ENCODE results near the gene JPH3.
"Not testable (repeated sequence)": the region's sequence is repeated elsewhere in the genome, so short reads cannot be mapped to it uniquely, and the experiment has no call there.

The JPH3 gene

GRCh38 chr16:87575027-87575804 lies 27.1 kb upstream of the JPH3 start:
- no peak for DNase-seq (ENCODE audit: low read depth in 2 of 2)

- DNase-seq (ENCODE audit: low read depth in 2 of 2): no peak
These were observed 26.1 kb upstream of the JPH3 start for GRCh38 chr16:87576171-87576570.

- not testable (repeated sequence) for DNase-seq (ENCODE audit: low read depth in 2 of 2)
These were observed 24.0 kb upstream of the JPH3 start for GRCh38 chr16:87578142-87578930.

- no peak for DNase-seq (ENCODE audit: low read depth in 2 of 2)
These were observed 22.6 kb upstream of the JPH3 start for GRCh38 chr16:87579691-87580090.

- DNase-seq (ENCODE audit: low read depth in 2 of 2): no peak
These were observed 21.4 kb upstream of the JPH3 start for GRCh38 chr16:87580855-87581261.

GRCh38 chr16:87581857-87582215 lies 20.5 kb upstream of the JPH3 start:
- no peak for DNase-seq (ENCODE audit: low read depth in 2 of 2)

GRCh38 chr16:87582216-87582965 lies 19.9 kb upstream of the JPH3 start:
- no peak for DNase-seq (ENCODE audit: low read depth in 2 of 2)

GRCh38 chr16:87582966-87583325 lies 19.4 kb upstream of the JPH3 start:
- DNase-seq (ENCODE audit: low read depth in 2 of 2): no peak

GRCh38 chr16:87583453-87584131 lies 18.7 kb upstream of the JPH3 start:
- no peak for DNase-seq (ENCODE audit: low read depth in 2 of 2)

GRCh38 chr16:87584271-87584670 lies 18.0 kb upstream of the JPH3 start:
- DNase-seq (ENCODE audit: low read depth in 2 of 2): no peak

- DNase-seq (ENCODE audit: low read depth in 2 of 2): no peak
These were observed 17.3 kb upstream of the JPH3 start for GRCh38 chr16:87584975-87585374.

- DNase-seq (ENCODE audit: low read depth in 2 of 2): no peak
These were observed 16.7 kb upstream of the JPH3 start for GRCh38 chr16:87585442-87586200.

GRCh38 chr16:87586201-87586782 lies 16.0 kb upstream of the JPH3 start:
- no peak for DNase-seq (ENCODE audit: low read depth in 2 of 2)

GRCh38 chr16:87587636-87588035 lies 14.7 kb upstream of the JPH3 start:
- no peak for DNase-seq (ENCODE audit: low read depth in 2 of 2)

- no peak for DNase-seq (ENCODE audit: low read depth in 2 of 2)
These were observed 10.1 kb upstream of the JPH3 start for GRCh38 chr16:87592018-87592712.

- DNase-seq (ENCODE audit: low read depth in 2 of 2): no peak
These were observed 8.5 kb upstream of the JPH3 start for GRCh38 chr16:87593710-87594258.

GRCh38 chr16:87595712-87596111 lies 6.6 kb upstream of the JPH3 start:
- no peak for DNase-seq (ENCODE audit: low read depth in 2 of 2)

GRCh38 chr16:87597324-87597830 lies 4.9 kb upstream of the JPH3 start:
- DNase-seq (ENCODE audit: low read depth in 2 of 2): no peak

GRCh38 chr16:87598431-87598830 lies 3.9 kb upstream of the JPH3 start:
- DNase-seq (ENCODE audit: low read depth in 2 of 2): no peak

- DNase-seq (ENCODE audit: low read depth in 2 of 2): no peak
These were observed 2.1 kb upstream of the JPH3 start for GRCh38 chr16:87600246-87600645.
